Measurements from ENCODE around the gene DAPL1.
A peak's percentile ranks its signal among the peaks of the same experiment; 100 is the strongest.

Gene DAPL1, protein sequence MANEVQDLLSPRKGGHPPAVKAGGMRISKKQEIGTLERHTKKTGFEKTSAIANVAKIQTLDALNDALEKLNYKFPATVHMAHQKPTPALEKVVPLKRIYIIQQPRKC

GRCh38 chr2:158795195-158795924 is at the start of gene DAPL1:
TSS of gene DAPL1 (plus strand) at chr2:158795317. CDS start at chr2:158795373, 56 bp downstream.
- no peak for DNase-seq (ENCODE audit: low spot score)

GRCh38 chr2:158745866-158746382 is 49.2 kb upstream of the DAPL1 start:
- no peak for DNase-seq (ENCODE audit: low spot score)

DNA sequence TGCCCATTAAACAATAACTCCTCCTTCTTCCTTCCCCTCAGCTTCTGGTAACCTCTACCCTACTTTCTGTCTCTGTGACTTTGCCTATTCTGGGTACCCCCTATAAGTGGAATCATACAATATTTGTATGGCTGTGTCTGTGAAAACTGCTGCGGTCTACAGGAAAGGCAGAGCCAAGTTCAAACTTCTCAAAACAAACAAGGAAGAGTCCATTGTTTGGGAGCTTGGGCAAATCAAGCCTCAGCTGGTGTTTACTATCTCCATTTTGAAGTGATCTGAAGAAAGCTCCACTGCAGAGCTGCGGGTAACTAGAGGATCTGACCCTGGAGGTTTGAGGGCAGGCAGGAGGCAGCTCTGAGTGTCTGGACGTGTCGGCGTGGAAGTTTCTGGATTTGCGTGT is 48.6 kb upstream of the DAPL1 start:
- DNase-seq (ENCODE audit: low spot score): no peak

GRCh38 chr2:158747281-158747680 is 47.8 kb upstream of the DAPL1 start:
- DNase-seq (ENCODE audit: low spot score): no peak

DNA sequence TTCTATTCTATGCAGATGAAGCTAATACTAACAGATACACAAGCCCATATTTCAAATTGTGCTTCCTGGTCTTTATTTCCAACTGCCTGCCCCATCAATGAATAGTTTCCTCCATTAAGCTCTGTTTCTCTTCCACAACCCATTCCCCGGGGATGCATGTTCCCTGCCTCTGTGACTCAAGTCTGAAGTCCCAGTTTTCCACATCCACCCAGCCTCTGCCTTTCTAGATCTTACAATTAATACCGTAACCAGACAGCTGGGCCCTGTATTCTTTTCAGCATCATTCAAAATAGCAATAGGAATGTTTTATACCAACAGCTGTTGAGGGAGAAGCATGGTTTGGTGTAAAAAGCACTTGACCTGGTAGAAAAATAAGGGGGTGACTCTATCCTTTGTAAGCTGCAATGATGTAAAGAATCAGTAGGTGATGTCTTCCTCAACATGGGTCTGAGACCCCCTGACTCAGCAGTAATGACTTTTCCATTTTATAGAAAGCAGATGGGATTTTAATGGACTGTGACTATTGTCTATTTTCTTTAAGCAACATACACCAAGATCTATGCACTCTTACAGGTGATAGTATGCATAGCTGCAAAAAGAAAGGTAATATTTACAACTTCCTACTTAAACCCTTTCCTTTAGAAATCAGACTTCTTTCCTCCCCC is 46.1 kb upstream of the DAPL1 start:
- DNase-seq (ENCODE audit: low spot score): no peak

GRCh38 chr2:158750458-158751125 is 44.5 kb upstream of the DAPL1 start:
- DNase-seq (ENCODE audit: low spot score): no peak

DNA sequence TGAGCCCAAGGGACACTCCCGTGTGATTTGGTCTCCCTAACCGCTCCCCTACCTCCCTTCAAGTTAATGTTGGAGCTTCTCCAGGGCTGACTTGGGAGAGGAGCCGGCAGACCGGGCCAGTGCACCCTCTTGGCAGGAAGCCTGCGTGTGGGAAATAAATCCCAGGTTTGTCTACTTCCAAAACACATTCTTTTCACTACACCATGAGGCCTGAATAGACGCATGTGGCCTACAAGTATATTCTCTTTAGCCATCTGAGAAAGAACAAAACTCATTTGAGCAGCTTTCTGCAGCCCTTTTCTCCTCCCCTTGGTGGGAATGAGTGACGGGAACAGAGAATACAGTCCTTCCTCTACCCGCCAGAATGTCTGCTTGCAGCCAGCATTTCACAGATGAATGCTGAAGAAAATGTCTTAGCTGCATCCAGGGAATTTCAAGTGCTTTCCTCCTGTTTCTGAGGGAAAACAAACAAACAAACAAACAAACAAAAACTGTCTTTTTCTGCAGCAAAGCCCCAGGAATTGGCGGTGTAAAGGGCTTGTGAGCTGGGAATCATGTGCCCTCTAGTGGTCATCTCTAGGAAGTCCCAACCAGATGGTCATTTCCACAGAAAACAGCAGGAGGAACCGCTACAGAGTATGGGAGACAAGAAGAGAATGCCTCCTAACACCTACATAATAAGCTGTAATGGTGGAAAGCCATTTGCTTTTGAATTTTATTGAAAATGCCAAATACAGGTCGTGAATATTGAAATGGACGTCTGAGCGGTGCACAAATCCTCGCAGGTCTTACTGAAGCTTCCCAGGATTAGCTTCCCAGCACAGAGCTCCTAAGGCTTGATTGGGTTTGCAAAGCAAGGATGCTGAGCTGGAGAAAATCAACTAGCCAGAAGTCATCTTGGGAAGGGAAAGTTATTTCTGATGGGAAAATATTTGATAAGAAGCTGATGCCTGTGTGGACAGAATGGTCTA is 41.2 kb upstream of the DAPL1 start:
- peak; percentile 67 for DNase-seq (ENCODE audit: low spot score)

GRCh38 chr2:158755310-158756087 is 39.6 kb upstream of the DAPL1 start:
- no peak for DNase-seq (ENCODE audit: low spot score)

- no peak for DNase-seq (ENCODE audit: low spot score)
Measured at GRCh38 chr2:158756331-158756730, 38.8 kb upstream of the DAPL1 start.

GRCh38 chr2:158756976-158757375 is 38.1 kb upstream of the DAPL1 start:
- no peak for DNase-seq (ENCODE audit: low spot score)

GRCh38 chr2:158760887-158761286 is 34.2 kb upstream of the DAPL1 start:
- DNase-seq (ENCODE audit: low spot score): no peak

DNA sequence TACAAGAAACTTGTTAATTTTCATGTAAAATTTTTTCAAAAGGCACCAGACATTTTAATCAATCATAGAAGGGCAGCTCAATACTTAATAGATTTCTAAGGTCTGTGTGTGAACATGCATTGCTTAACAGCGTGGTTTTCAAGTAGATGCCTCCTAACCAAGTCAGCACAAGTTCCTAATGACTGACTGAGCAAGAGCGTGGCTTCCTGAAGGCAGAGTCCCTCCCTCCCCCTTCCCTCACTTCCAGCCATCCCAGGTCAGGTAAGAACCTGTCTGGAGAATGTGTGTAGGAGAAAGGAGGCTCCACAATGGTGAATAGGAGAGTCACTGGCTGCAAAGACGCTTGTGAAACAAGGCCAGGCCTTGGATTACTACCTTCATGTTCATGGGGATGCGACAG is 33.5 kb upstream of the DAPL1 start:
- no peak for DNase-seq (ENCODE audit: low spot score)

DNA sequence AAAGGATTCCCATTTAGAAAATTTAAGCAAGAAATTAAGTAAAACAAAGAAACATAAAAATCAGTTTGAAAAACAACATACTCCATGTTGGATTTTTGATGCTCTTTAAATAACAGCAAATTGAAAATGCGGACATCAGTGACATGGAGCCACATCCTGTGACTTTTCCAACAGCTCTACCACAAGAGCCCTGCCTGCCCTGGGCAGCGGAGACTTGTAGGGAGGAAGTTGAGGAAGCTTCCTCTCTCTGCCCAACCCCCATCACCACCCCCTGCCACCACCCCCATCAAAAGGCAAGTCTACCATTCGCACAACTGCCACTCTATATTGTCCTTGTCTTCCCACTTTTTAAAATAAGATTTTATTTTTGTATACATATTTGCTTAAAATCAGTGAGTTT is 32.8 kb upstream of the DAPL1 start:
- no peak for DNase-seq (ENCODE audit: low spot score)

DNA sequence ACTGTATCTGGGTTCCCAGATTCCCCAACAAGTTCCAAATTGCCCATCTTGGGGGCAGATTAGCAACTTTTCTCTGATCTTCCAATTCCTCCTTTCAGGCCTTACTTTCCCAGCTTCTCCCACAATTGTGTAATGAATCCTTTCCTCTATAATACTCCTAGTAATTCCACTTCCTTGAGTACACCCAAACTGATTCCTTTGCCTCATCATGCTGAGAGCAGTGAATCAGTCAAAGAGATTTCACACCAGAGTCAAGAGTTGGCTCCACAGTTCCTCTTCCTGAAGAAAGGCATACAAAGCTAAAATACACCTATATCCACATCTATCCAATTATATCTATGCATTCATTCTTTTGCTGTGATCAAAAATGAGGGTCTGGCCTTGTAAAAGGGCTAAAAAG is 28.6 kb upstream of the DAPL1 start:
- DNase-seq (ENCODE audit: low spot score): no peak

DNA sequence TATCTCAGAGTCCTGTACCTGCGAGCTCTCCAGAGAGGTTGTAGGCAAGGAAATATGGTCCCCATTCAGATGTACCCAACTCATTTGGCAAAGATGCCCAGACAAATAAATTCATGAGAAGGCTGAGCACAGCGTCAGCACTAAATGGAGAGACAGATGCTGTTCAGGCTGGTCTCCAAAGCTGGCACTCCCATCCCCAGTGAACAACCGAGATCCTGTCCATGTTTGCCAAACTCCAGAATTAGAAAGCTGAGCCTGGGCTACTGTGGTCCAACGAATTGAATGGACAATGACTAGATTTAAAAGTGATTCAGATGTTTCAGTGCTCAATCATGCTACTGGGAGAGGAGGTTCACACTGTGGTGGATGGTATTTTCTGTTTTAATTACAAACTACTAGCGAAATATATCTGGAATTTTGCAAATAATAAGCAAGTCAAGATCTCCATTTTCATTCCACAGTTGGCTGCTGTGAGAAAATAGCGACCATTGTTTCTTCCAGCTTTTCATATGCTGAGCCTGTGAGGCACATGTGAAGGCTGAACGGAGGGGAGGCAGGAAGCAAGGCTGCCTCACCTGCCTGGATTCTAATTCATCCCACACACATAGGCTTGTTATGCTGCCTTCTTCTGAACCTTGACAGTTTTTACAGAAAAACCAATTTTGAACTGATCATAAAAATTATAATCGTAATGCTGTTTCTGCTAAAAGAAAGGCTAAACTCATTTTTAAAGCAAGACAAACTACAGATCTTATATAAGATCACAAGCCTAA is 22.6 kb upstream of the DAPL1 start:
- no peak for DNase-seq (ENCODE audit: low spot score)

- DNase-seq (ENCODE audit: low spot score): no peak
Measured at GRCh38 chr2:158773121-158773520, 22.0 kb upstream of the DAPL1 start.

- no peak for DNase-seq (ENCODE audit: low spot score)
Measured at GRCh38 chr2:158774681-158775080, 20.4 kb upstream of the DAPL1 start.

GRCh38 chr2:158775273-158776027 is 19.7 kb upstream of the DAPL1 start:
- DNase-seq (ENCODE audit: low spot score): no peak

- DNase-seq (ENCODE audit: low spot score): no peak
Measured at GRCh38 chr2:158776231-158776630, 18.9 kb upstream of the DAPL1 start.
